ENCODE results near the gene C2CD2. TPM values are rescaled to one million over a fixed set of nuclear protein-coding genes. Genes with fewer than 3 reads are reported as not detected.

The C2CD2 gene
- total and polyA plus RNA-seq, 2 of the 4 experiments (the other 2 are of a cell fraction) = 15.6 to 25.3 TPM

- intact Hi-C loops (cut with micrococcal nuclease) = no loop called here
- Histone ChIP-seq H4K91ac (ENCODE audit: insufficient read depth, low read depth, low read length) (no peak overlapping the region), H3K23ac (ENCODE audit: low read depth, low read length) (no peak overlapping the region), H4K20me1 (ENCODE audit: insufficient read depth, low read length) (no peaks in the 10 kb centered on the region), H4K8ac (ENCODE audit: low read depth in 2 of 2, low read length in 2 of 2) (no peak overlapping the region), H3K9ac (ENCODE audit: low read depth, low read length) (no peak overlapping the region), H3K9me1 (ENCODE audit: insufficient read depth, low read length) (peaks cover 12% of the 10 kb centered on the region), H3K56ac (ENCODE audit: extremely low read depth, insufficient read depth, low read length) (no peak overlapping the region), H2AFZ (replicated peaks; ENCODE audit: low read length, poor library complexity) (no peak overlapping the region), H2BK120ac (ENCODE audit: low read depth, low read length) (no peak overlapping the region), H3K27ac (ENCODE audit: insufficient read depth, low read length) (no peak overlapping the region), H4K5ac (ENCODE audit: low read depth, low read length) (no peak overlapping the region), H3K36me3 (ENCODE audit: control insufficient read depth, insufficient read depth, low read length) (peaks cover 12% of the 10 kb centered on the region; the same call in 1 of the 2 replicates), H3K27me3 (ENCODE audit: control insufficient read depth, insufficient read depth, low read length) (no peaks in the 10 kb centered on the region), H2AK9ac (replicated peaks; ENCODE audit: low read depth, low read length, poor library complexity) (no peak overlapping the region), H3K9me3 (ENCODE audit: control insufficient read depth, insufficient read depth, low read length) (no peaks in the 10 kb centered on the region), H2BK5ac (ENCODE audit: low read depth, low read length, poor library complexity, severe bottlenecking) (no peak overlapping the region), H3K4me2 (ENCODE audit: low read depth, low read length) (no peak overlapping the region), H3K18ac (ENCODE audit: low read depth, low read length) (no peak overlapping the region), H3K79me1 (ENCODE audit: low read depth in 1 of 2, low read length in 2 of 2) (peaks cover 8 to 31% of the 10 kb centered on the region in 2 experiments), H2BK20ac (ENCODE audit: low read depth, low read length) (no peak overlapping the region), H3K14ac (replicated peaks; ENCODE audit: low read depth, low read length) (no peak overlapping the region), H3K4me1 (ENCODE audit: control insufficient read depth, insufficient read depth, low read length) (peaks cover 2% of the 10 kb centered on the region; the same call in 1 of the 2 replicates), H2AK5ac (ENCODE audit: low read depth, low read length) (no peak overlapping the region), H2BK15ac (ENCODE audit: low read depth, low read length) (no peak overlapping the region), H3K4ac (ENCODE audit: low read depth, low read length) (no peak overlapping the region), H3K4me3 (ENCODE audit: insufficient read depth, low read depth, low read length) (no peak overlapping the region)
- TF ChIP-seq SMC3 (IDR thresholded peaks at IDR 0.05; ENCODE audit: low read depth, low read length) (no peak), MXI1 (IDR thresholded peaks at IDR 0.05; ENCODE audit: borderline replicate concordance, low read depth, low read length) (no peak), USF2 (IDR thresholded peaks at IDR 0.05; ENCODE audit: low read depth, low read length) (no peak), RAD21 (IDR thresholded peaks at IDR 0.05; ENCODE audit: low read length) (no peak), RFX5 (IDR thresholded peaks at IDR 0.05; ENCODE audit: low read depth, low read length) (no peak), CHD1 (IDR thresholded peaks at IDR 0.05; ENCODE audit: low read depth, low read length) (no peak), BHLHE40 (IDR thresholded peaks at IDR 0.05; ENCODE audit: low read depth, low read length) (no peak), MAZ (IDR thresholded peaks at IDR 0.05; ENCODE audit: borderline replicate concordance, low read depth, low read length) (no peak), ELK1 (IDR thresholded peaks at IDR 0.05; ENCODE audit: borderline replicate concordance, low read depth, low read length) (no peak), POLR2A (IDR thresholded peaks at IDR 0.05; ENCODE audit: low read depth, low read length) (no peak), NFE2L2 (IDR thresholded peaks at IDR 0.05; ENCODE audit: low read depth, low read length) (no peak), RCOR1 (IDR thresholded peaks at IDR 0.05; ENCODE audit: insufficient replicate concordance, low read length) (no peak), CEBPB (IDR thresholded peaks at IDR 0.05; ENCODE audit: low read depth, low read length) (no peak), CTCF (conservative IDR thresholded peaks at IDR 0.05; ENCODE audit: low read depth, low read length) (no peak), MAFK (IDR thresholded peaks at IDR 0.05; ENCODE audit: low read depth, low read length) (no peak), FOS (IDR thresholded peaks at IDR 0.05; ENCODE audit: low read depth, low read length) (no peak)
- BruUV-seq (replicated peaks) = no TSS peak
- ChIA-PET CTCF (no interaction called here), POLR2A (ENCODE audit: unreplicated experiment) (no interaction called here)
- ATAC-seq (ENCODE audit: low read depth) (no peak), DNase-seq (no peak)
- in situ Hi-C loops (cut with MboI; ENCODE audit: low sequenced_read_pairs) = no loop called here
- no CpG with 5 or more reads among the region's 4 CpGs for WGBS, 2 experiments (ENCODE audit: extremely low coverage in 2 of 2, insufficient read length in 1 of 2)
- dilution Hi-C loops (cut with HindIII; ENCODE audit: low sequenced_read_pairs, unreplicated experiment) = no loop called here
Measured at GRCh38 chr21:41861255-41861654, 92.6 kb downstream of the C2CD2 start.
